Activated CD8-positive, alpha-beta T cell treated with anti-CD3 and anti-CD28 coated beads for 36 hours (primary cell): ENCODE data around the gene ANKRD2. TPM values are rescaled to one million over a fixed set of nuclear protein-coding genes. Genes with fewer than 3 reads are reported as not detected.
"Not testable (repeated sequence)": the region's sequence is repeated elsewhere in the genome, so short reads cannot be mapped to it uniquely, and the experiment has no call there.

Source experiments
- ATAC-seq: fragments of 200-7000 bp; cut with Tn5 transposase; one replicate; pipeline ENCODE4 v1.10.0; 2021; ENCODE audit warnings: mild to moderate bottlenecking, moderate library complexity
- CTCF ChIA-PET: fragments of 350-600 bp; sonication (Branson Sonifier 250); formaldehyde crosslinking; loops from one replicate; lab custom pipeline; 2021; ENCODE audit warnings: antibody characterized with exemption; lab: Charles Lee
- POLR2A ChIA-PET: fragments of 350-600 bp; sonication (Branson Sonifier 250); formaldehyde crosslinking; loops from one replicate; lab custom pipeline; 2021; ENCODE audit warnings: antibody characterized with exemption; lab: Charles Lee
- DNase-seq: peaks from one replicate; pipeline ENCODE4 v3.0.0-alpha.2; 2020
- H3K27ac Mint-ChIP-seq: one replicate; pipeline ENCODE4 v1.8.0; 2021; ENCODE audit warnings: mild to moderate bottlenecking, mixed read lengths
- H3K27me3 Mint-ChIP-seq: one replicate; pipeline ENCODE4 v1.8.0; 2021; ENCODE audit warnings: mixed read lengths
- H3K36me3 Mint-ChIP-seq: one replicate; pipeline ENCODE4 v1.8.0; 2021; ENCODE audit warnings: low read depth, mixed read lengths
- H3K4me1 Mint-ChIP-seq: one replicate; pipeline ENCODE4 v1.8.0; 2021; ENCODE audit warnings: low read depth, mixed read lengths
- H3K4me3 Mint-ChIP-seq: one replicate; pipeline ENCODE4 v1.8.0; 2021; ENCODE audit warnings: mild to moderate bottlenecking, moderate library complexity, mixed read lengths
- H3K9me3 Mint-ChIP-seq: one replicate; pipeline ENCODE4 v1.8.0; 2021; ENCODE audit warnings: mixed read lengths
- intact Hi-C: fragments of 100-400 bp; cut with micrococcal nuclease; formaldehyde crosslinking; loops from one replicate; pipeline ENCODE4 v1.10.0; 2022
- total RNA-seq, 2 experiments: library from RNA; stranded (reverse); gene quantifications; one replicate each; pipeline ENCODE4 v1.2.3, GENCODE V29; 2021
- TF ChIP-seq, protein P1 (sequence below): fragments of 200-600 bp; IDR thresholded peaks from one replicate; pipeline ENCODE4 v1.8.0; 2022; ENCODE audit warnings: antibody characterized with exemption, mild to moderate bottlenecking

Gene ANKRD2
- total RNA-seq, 2 experiments from 2014 or later = not detected

DNA sequence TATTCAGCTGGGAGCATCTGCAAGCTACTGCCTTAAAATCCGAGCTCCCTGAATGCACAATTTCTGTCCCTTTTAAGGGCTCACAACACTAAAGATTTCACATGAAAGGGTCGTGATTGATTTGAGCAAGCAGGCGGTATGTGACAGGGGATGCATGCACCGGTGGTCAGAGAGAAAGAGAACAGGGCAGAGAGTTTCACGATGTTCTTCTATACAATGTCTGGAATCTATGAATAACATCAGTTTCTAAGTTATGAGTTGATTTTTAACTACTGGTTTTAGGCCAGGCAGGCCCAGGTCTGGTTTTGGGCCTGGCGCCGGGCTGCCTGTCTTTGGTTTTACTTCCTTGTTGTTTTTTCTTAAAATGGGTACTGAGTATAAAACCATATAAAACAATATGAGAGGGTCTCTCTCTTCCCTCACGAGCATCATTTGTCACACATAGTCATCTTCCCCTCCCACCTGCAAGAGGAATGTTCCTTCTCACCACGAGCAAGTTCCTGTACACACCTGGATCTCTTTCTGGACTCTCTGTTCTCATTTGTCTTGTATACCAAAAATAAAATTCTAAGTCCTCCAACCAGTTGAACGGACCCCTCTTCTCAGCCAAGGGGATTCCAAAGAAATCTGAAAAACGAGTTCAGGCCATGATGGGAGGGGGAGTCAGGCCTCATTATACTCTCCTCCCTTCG is 11.0 kb upstream of the ANKRD2 start:
- intact Hi-C loops = not testable (repeated sequence)

DNA sequence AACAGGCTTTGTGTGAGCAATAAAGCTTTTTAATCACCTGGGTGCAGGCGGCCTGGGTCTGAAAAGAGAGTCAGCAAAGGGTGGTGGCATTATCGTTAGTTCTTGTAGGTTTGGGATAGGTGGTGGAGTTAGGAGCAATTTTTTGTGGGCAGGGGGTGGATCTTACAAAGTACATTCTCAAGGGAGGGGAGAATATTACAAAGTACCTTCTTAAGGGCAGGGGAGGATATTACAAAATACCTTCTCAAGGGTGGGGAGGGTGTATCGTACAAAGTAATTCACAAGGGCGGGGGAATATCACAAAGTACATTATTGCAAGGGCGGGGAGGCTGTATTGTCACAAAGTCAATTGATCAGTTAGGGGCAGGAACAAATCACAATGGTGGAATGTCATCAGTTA is 10.2 kb upstream of the ANKRD2 start:
- intact Hi-C loops, ATAC-seq, H3K27me3 Mint-ChIP-seq, POLR2A ChIA-PET, DNase-seq, H3K9me3 Mint-ChIP-seq, CTCF ChIA-PET, H3K27ac Mint-ChIP-seq, H3K4me1 Mint-ChIP-seq, H3K36me3 Mint-ChIP-seq, H3K4me3 Mint-ChIP-seq: not testable (repeated sequence)

More for the DNA sequence above, 11.0 kb upstream of the ANKRD2 start:
- H3K4me1 Mint-ChIP-seq, DNase-seq, ATAC-seq, POLR2A ChIA-PET, CTCF ChIA-PET, H3K27ac Mint-ChIP-seq, H3K36me3 Mint-ChIP-seq, H3K27me3 Mint-ChIP-seq, H3K4me3 Mint-ChIP-seq, H3K9me3 Mint-ChIP-seq: not testable (repeated sequence)

DNA sequence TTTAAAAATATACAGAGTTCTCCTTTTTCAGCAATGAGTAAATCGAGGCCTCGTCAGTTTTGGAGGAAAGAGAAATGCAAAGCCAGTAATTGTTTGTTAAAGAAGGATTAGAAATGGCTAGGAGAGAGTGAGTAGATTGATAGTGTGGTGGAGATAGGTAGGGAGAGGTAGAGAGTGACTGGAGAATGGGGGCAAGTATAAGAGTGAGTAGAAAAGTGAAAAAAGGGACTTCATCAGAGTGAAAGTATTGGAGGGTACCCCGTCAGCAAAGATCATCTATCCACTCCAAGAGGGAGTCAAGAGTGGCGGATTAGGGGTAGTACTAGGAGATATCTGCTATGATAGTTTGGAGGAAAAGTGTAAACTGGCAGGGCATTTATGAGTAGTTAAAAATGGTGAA is 9.2 kb upstream of the ANKRD2 start:
- no peak overlapping the region for H3K4me3 Mint-ChIP-seq
- POLR2A ChIA-PET = no interaction called here
- H3K36me3 Mint-ChIP-seq = no peaks in the 10 kb centered on the region
- DNase-seq (no peak), ATAC-seq (no peak)
- H3K9me3 Mint-ChIP-seq = peaks cover 4% of the 10 kb centered on the region
- TF ChIP-seq, protein P1, sequence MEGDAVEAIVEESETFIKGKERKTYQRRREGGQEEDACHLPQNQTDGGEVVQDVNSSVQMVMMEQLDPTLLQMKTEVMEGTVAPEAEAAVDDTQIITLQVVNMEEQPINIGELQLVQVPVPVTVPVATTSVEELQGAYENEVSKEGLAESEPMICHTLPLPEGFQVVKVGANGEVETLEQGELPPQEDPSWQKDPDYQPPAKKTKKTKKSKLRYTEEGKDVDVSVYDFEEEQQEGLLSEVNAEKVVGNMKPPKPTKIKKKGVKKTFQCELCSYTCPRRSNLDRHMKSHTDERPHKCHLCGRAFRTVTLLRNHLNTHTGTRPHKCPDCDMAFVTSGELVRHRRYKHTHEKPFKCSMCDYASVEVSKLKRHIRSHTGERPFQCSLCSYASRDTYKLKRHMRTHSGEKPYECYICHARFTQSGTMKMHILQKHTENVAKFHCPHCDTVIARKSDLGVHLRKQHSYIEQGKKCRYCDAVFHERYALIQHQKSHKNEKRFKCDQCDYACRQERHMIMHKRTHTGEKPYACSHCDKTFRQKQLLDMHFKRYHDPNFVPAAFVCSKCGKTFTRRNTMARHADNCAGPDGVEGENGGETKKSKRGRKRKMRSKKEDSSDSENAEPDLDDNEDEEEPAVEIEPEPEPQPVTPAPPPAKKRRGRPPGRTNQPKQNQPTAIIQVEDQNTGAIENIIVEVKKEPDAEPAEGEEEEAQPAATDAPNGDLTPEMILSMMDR = no peak
- intact Hi-C loops = no loop called here
- H3K4me1 Mint-ChIP-seq = no peaks in the 10 kb centered on the region
- H3K27ac Mint-ChIP-seq = no peak overlapping the region
- H3K27me3 Mint-ChIP-seq = no peaks in the 10 kb centered on the region
- CTCF ChIA-PET = no interaction called here

DNA sequence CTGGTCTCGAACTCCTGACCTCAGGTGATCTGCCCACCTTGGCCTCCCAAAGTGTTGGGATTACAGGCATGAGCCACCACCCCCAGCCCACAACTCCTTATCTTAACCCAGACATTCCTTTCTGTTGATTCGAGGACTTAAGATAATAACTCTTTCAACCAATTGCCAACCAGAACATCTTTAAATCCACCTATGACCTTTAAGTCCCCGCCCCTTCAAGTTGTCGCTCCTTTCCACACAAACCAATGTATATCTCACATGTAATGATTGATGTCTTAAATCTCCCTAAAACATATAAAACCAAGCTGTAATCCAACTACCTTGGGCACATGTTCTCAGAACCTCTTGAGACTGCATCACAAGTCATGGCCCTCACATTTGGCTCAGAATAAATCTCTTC is 7.8 kb upstream of the ANKRD2 start:
- Mint-ChIP-seq H3K27ac (no peak overlapping the region), H3K4me3 (no peak overlapping the region), H3K9me3 (peaks cover 4% of the 10 kb centered on the region), H3K36me3 (no peaks in the 10 kb centered on the region), H3K27me3 (no peaks in the 10 kb centered on the region), H3K4me1 (no peaks in the 10 kb centered on the region)
- ChIA-PET POLR2A (no interaction called here), CTCF (interaction anchor here (0.9 kb wide), 1 partner anchor 12 kb away, joined by 3 read pairs; no protein-coding TSS in a partner anchor)
- ATAC-seq (no peak), DNase-seq (no peak)
- TF ChIP-seq, protein P1 = no peak
- intact Hi-C loops = no loop called here

DNA sequence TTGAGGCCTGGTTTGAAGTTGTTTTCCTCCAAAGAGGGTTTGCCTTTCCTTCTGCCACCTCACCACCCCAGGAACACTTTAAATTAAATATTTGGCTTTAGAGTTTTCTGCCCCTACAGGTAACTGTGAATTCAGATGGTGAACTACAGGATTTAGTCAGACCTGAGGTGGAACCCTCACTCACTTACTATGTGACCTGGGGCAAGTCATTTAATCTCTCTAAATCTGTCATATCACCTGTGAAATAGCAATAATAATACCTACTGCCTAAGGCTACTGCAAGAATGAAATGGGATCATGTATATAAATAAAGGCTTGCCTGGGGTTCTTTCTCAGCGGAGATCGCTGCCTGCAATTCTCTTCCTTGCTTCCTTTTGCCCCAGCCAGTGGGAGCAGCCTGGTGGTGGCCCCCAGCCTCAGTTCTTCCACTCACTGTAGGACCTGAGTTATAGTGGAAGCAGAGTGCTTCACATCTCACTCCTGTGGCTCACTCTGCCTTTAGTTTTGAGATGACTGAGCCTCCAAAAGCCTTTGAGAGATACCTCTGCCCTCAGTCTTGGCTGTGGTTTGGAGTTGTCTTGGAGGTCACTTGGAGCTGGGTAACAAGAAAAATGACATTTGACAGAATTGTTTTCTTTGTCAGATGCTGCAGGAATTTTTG is 6.1 kb upstream of the ANKRD2 start:
- Mint-ChIP-seq H3K4me3 (no peak overlapping the region), H3K4me1 (no peaks in the 10 kb centered on the region), H3K27ac (no peak overlapping the region), H3K9me3 (peaks cover 4% of the 10 kb centered on the region), H3K36me3 (no peaks in the 10 kb centered on the region), H3K27me3 (no peaks in the 10 kb centered on the region)
- ATAC-seq (no peak), DNase-seq (no peak)
- CTCF ChIA-PET = interaction anchor here (1.6 kb wide), 1 partner anchor 13 kb away, joined by 5 read pairs; no protein-coding TSS in a partner anchor
- TF ChIP-seq, protein P1 = no peak
- intact Hi-C loops = no loop called here
- POLR2A ChIA-PET = no interaction called here

DNA sequence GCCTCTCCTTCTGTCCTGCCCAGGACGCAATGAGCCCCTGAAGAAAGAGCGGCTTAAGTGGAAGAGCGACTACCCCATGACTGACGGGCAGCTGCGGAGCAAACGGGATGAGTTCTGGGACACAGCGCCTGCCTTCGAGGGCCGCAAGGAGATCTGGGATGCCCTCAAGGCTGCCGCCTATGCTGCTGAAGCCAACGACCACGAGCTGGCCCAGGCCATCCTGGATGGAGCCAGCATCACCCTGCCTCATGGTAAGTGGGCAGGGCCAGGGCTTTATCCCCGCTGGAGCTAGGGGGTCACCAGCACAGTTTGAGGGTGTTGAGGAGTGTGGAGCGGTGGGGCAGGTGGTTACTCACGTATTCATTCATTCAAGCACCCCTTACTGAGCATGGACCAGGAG is 4.7 kb upstream of the ANKRD2 start:
- Mint-ChIP-seq H3K27ac (no peak overlapping the region), H3K36me3 (no peaks in the 10 kb centered on the region), H3K4me1 (no peaks in the 10 kb centered on the region), H3K27me3 (no peaks in the 10 kb centered on the region), H3K9me3 (no peaks in the 10 kb centered on the region), H3K4me3 (no peak overlapping the region)
- POLR2A ChIA-PET = no interaction called here
- no peak for DNase-seq
- CTCF ChIA-PET = no interaction called here
- intact Hi-C loops = no loop called here
- TF ChIP-seq, protein P1 = no peak
- no peak for ATAC-seq
